ENCODE data around the gene BAX.
A peak's percentile ranks its signal among the peaks of the same experiment; 100 is the strongest.

The BAX gene

DNA sequence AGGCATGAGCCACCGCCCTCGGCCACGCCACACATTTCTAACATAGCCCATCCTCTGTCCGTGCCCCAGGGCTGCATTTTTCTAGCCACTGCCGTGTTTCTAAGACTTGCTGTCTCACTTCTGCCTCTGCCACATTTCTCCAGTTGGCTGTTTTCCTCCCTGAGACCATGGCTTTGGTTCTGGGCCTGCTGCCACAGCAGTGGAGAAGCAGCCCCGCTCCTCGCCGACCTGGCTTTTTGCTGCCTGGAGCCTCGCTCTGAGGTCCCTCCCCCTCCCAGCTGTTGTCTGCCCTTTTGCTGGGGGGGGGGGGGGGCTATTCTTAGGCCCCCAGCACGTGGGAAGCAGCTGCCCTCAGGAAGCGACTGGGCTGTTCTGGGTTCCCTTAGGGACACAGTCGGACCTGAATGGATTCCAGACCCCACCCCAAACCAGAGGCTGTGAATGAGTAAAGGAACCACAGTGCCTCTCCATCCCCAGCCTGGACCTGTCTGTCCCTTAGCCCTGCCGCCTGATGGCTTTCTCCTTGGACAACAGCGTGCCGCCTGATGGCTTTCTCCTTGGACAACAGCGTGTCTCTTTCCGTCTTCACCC is 35.1 kb downstream of the BAX start:
- TF ChIP-seq Cebpa-rat (IDR thresholded peaks at IDR 0.05): no peak
- Histone ChIP-seq H3K4me1 (peaks cover 39 to 51% (median 45%) of the 10 kb centered on the region in 10 experiments), H3K9ac (peak overlapping the region; percentile 33 to 98 (median 92); a peak in 21 of 22 replicates), H3K36me3 (peaks cover 39 to 65% (median 56%) of the 10 kb centered on the region in 11 experiments), H4K20me1 (peaks cover 7 to 80% (median 54%) of the 10 kb centered on the region in 11 experiments; a peak in 18 of 22 replicates), H3K4me3 (peak overlapping the region; percentile 5 to 91 (median 64); a peak in 11 of 20 replicates), H3K27ac (peak overlapping the region in 10 of 11 experiments; percentile 22 to 95 (median 76); a peak in 17 of 22 replicates), H3K9me3 (replicated peaks in 1 of 11) (no peaks in the 10 kb centered on the region), H3K4me2 (peak overlapping the region; percentile 95 to 100 (median 99)), H3K27me3 (no peaks in the 10 kb centered on the region)

DNA sequence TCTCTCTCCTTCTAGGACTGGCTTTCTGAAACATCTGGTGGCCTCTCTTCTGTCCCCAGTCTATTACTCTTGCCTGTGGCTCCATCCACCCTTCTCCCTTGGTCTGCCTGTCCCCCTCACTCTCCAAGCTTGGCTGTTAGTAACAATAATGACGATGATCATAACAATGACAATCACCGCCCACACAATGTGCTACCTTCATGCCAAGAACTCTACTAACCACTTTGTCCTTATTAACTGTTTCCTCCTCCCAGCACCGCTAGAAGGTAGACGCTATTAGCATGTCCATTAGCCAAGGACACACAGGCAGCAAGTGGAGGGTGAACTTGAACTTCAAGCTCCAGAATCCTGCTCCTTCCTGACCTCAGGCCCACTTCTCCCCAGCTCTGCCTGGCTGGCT is 35.7 kb downstream of the BAX start:
- Histone ChIP-seq H3K9ac (peak overlapping the region; percentile 33 to 98 (median 92); a peak in 21 of 22 replicates), H3K27me3 (no peaks in the 10 kb centered on the region), H3K36me3 (peaks cover 33 to 59% (median 50%) of the 10 kb centered on the region in 11 experiments), H3K4me3 (peak overlapping the region; percentile 5 to 91 (median 64); a peak in 13 of 20 replicates), H3K4me1 (peaks cover 45 to 57% (median 51%) of the 10 kb centered on the region in 10 experiments), H3K9me3 (replicated peaks in 1 of 11) (no peaks in the 10 kb centered on the region), H4K20me1 (peaks cover 13 to 81% (median 54%) of the 10 kb centered on the region in 11 experiments; a peak in 20 of 22 replicates), H3K4me2 (peak overlapping the region; percentile 95 to 100 (median 99)), H3K27ac (peak overlapping the region in 10 of 11 experiments; percentile 22 to 95 (median 90); a peak in 17 of 22 replicates)
- TF ChIP-seq Cebpa-rat (IDR thresholded peaks at IDR 0.05): no peak

DNA sequence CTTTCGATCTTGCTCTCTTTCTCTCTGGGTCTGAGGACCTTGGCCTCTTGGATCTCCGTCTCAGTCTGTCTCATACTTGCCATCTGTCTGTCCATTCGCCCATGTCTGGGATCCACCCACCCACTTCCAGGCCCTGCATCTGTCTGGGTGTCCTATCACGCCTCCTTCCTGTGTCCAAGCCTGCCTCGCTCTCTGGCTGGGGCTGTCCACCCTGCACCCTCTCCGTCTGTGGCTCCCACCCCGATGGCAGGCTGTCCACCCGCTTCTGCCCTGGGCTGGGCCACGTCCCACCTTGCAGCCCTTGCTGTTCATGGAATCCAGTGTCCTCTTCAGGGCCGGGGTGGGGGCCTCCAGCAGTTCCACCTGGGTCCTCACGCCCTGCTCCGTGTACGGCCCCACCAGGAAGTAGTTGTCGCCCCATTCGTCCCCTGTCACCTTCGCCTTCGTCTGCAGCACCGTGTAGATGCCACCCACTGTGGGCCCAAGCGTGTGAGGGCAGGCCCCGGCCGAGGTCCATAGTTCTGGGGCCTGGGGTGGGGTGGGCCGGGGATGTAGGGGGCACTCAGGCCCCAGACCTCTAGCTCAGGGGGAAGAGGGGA is 36.4 kb downstream of the BAX start:
- H4K20me1 ChIP-seq: peaks cover 19 to 81% (median 59%) of the 10 kb centered on the region in 11 experiments; a peak in 20 of 22 replicates
- peaks cover 52 to 63% (median 59%) of the 10 kb centered on the region in 10 experiments for H3K4me1 ChIP-seq
- no peaks in the 10 kb centered on the region for H3K27me3 ChIP-seq
- H3K27ac ChIP-seq: peak overlapping the region in 10 of 11 experiments; percentile 82 to 97 (median 92); a peak in 19 of 22 replicates
- H3K36me3 ChIP-seq: peaks cover 25 to 52% (median 43%) of the 10 kb centered on the region in 11 experiments
- peak overlapping the region; percentile 95 to 100 (median 99) for H3K4me2 ChIP-seq
- no peak for TF ChIP-seq Cebpa-rat (IDR thresholded peaks at IDR 0.05)
- peak overlapping the region in 9 of 10 experiments; percentile 5 to 100 (median 89); a peak in 15 of 20 replicates for H3K4me3 ChIP-seq
- no peaks in the 10 kb centered on the region for H3K9me3 ChIP-seq (replicated peaks in 1 of 11)
- H3K9ac ChIP-seq: peak overlapping the region; percentile 88 to 98 (median 92)

DNA sequence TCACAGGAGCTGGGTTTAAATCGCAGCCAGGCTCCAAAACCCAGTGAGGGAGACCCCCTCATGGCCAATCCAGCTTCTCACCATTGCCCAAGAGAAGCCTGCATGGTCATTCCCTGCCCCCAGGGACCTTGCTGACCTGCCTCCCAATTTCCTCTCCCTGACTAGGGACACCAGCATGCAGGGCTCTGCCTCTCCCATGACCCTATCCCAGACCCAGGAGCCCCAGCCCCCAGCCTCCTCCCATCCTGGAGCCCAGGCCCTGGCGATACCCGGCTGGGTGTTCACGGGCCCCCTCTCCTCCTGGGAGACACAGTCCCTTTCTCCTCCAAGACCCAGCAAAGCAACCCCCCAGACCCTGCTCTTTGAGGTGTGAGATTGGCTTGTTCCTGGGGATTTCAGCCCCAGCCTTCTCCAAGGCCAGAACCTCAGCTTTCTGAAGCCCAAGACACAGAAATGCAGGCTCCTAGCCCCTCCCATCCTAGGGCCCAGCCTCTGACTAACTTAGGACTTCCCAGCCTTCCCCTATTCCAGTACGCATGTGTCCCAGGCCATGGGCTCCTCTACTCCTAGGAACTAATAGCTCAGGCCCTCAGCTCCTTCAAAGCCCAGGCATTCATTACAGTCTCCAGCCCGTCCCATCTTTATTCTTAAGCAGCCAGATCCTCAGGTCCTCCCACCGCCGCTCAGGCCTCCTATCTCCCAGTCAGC is 37.4 kb downstream of the BAX start:
- Histone ChIP-seq H3K36me3 (peaks cover 17 to 47% (median 34%) of the 10 kb centered on the region in 11 experiments), H3K9ac (peak overlapping the region; percentile 88 to 98 (median 92)), H3K27me3 (no peaks in the 10 kb centered on the region), H3K4me3 (peak overlapping the region; percentile 81 to 100 (median 90)), H3K4me2 (peak overlapping the region; percentile 95 to 100 (median 99)), H3K27ac (peak overlapping the region; percentile 68 to 97 (median 91)), H4K20me1 (peaks cover 21 to 81% (median 61%) of the 10 kb centered on the region in 11 experiments; a peak in 20 of 22 replicates), H3K9me3 (replicated peaks in 1 of 11) (no peaks in the 10 kb centered on the region), H3K4me1 (peaks cover 53 to 67% (median 61%) of the 10 kb centered on the region in 10 experiments)
- TF ChIP-seq Cebpa-rat (IDR thresholded peaks at IDR 0.05): no peak

DNA sequence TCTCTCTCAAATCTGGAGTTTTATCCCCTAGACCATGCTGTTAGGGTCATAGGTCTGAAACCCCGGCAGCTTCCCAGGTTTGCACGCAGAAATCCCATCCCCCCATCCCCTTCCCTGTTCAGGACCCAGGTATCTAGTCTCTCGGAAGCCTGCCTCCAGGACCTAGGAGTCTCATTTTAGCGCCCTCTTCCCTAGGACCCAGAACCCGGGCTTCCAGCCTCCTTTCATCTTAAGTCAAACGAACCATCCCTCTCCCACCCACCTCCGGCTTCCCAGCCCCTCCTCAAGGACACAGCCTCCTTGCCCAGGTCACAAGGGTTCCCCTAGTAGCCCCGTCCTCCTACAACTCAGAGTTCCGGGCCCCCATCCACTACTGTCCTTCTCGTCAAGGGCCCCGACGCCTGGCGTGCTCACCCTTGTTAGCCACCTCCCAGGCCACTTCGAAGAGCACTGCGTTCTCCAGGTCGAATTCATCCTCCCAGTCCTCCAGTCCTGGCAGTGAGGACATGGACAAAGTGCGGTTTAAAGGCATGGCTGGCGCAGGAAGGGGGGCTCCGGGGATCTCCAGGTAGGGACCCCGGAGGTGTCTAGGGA is 38.0 kb downstream of the BAX start:
- Histone ChIP-seq H3K36me3 (peaks cover 12 to 44% (median 28%) of the 10 kb centered on the region in 11 experiments), H3K27me3 (no peaks in the 10 kb centered on the region), H3K9me3 (replicated peaks in 1 of 11) (no peaks in the 10 kb centered on the region), H3K4me1 (peaks cover 55 to 70% (median 61%) of the 10 kb centered on the region in 10 experiments), H3K4me3 (peak overlapping the region; percentile 81 to 100 (median 90)), H3K9ac (peak overlapping the region; percentile 88 to 98 (median 92)), H4K20me1 (peaks cover 21 to 81% (median 64%) of the 10 kb centered on the region in 11 experiments; a peak in 21 of 22 replicates), H3K27ac (peak overlapping the region; percentile 68 to 97 (median 91)), H3K4me2 (peak overlapping the region; percentile 95 to 100 (median 99))
- no peak for TF ChIP-seq Cebpa-rat (IDR thresholded peaks at IDR 0.05)

DNA sequence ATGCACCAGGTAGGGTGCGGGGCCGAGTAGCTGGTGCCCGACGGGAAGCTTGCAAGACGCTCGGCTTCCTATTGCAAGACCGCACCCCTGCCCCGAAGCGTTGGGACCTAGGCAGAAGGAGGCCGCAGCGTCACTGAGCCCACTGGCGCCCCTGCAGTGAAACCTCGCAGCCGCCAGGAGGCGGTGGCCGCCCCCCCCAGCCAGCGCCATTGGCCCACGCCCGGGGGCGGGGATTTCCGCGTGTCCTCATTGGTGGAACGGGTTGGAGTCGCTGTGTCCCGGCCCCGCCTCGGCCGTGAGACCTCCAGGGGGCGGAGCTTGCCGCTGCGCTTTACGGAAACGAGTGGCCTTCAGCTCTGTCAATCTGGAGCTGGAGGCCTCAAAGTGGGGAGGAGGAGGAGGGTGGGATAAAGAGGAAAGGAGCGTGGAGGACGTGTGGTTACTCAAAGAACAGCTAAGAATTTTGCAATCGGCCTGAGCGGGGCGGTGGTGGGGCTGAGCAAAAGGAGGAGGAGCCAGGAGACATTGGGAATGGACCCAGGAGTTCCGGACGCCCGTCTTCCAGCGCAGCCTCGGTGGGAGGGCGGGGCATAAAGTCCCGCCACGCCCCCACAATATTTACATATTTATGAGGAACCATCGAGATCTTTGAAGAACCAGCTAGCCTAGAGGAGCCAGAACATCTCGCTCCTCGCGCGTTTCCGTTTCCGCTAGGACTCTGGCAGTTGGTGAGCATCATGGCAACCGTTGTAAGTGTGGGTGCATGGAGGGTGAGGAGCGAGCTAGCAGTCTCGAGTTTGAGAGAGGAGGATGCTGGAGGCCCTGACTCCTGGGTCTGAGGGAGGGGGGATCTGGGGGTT is 38.7 kb downstream of the BAX start, which contains the start of the genes GYS1 and RUVBL2:
Gene GYS1 (minus strand): TSS at position 135 of the 860 bp plus-strand sequence. CDS start 197 bp downstream, outside the sequence.
Gene RUVBL2 (plus strand): TSS at position 713 of the 860 bp plus-strand sequence. CDS start 25 bp downstream, at position 738.
- H3K9ac ChIP-seq: peak within 1 kb of the TSS; percentile 88 to 98 (median 92)
- no peaks in the 10 kb centered on the region for H3K9me3 ChIP-seq (replicated peaks in 1 of 11)
- H3K27me3 ChIP-seq: no peaks in the 10 kb centered on the region
- peaks cover 55 to 68% (median 59%) of the 10 kb centered on the region in 10 experiments for H3K4me1 ChIP-seq
- peak within 1 kb of the TSS; percentile 81 to 100 (median 90) for H3K4me3 ChIP-seq
- peak in 10 of 11 experiments; percentile 36 to 88 (median 82); a peak in 18 of 22 replicates for TF ChIP-seq Cebpa-rat (IDR thresholded peaks at IDR 0.05)
- H4K20me1 ChIP-seq: peaks cover 21 to 81% (median 66%) of the 10 kb centered on the region in 11 experiments; a peak in 21 of 22 replicates
- H3K4me2 ChIP-seq: peak within 1 kb of the TSS; percentile 96 to 100 (median 99)
- H3K36me3 ChIP-seq: peaks cover 4 to 37% (median 23%) of the 10 kb centered on the region in 11 experiments
- peak within 1 kb of the TSS; percentile 68 to 97 (median 91) for H3K27ac ChIP-seq

DNA sequence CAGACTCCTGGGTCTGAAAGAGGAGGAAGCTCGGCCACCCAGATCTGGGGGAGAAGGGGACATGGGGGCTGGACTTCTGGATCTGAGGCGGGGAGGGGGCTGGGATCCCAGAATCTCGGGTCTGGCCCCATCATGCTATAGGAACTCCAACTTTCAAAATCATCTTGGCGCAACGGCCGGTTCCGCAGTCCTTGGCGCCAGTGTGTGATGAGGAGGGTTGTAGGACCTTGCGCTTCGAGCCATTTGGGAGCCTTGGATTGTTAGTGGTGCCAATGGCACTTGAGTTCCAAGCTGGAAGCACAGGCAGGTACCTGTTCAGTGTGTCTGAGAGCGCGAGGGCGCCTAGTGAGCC is 39.3 kb downstream of the BAX start:
- H3K4me1 ChIP-seq: peaks cover 52 to 62% (median 53%) of the 10 kb centered on the region in 10 experiments
- peak overlapping the region; percentile 81 to 100 (median 90) for H3K4me3 ChIP-seq
- peaks cover 21 to 82% (median 66%) of the 10 kb centered on the region in 11 experiments; a peak in 21 of 22 replicates for H4K20me1 ChIP-seq
- TF ChIP-seq Cebpa-rat (IDR thresholded peaks at IDR 0.05): no peak
- peak overlapping the region; percentile 90 to 99 (median 96) for H3K4me2 ChIP-seq
- H3K9me3 ChIP-seq (replicated peaks in 1 of 11): no peaks in the 10 kb centered on the region
- no peaks in the 10 kb centered on the region for H3K27me3 ChIP-seq
- peak overlapping the region in 10 of 11 experiments; percentile 82 to 97 (median 91); a peak in 21 of 22 replicates for H3K27ac ChIP-seq
- peaks cover 5 to 37% (median 20%) of the 10 kb centered on the region in 11 experiments; a peak in 20 of 22 replicates for H3K36me3 ChIP-seq
- H3K9ac ChIP-seq: peak overlapping the region; percentile 86 to 98 (median 92)

All from BLaER1 treated with 17β-estradiol and CSF1 and Interleukin-3, amounts not matched to agents 10 nM and 100 nM (cell line).